CD14-positive monocyte (primary cell): ENCODE results near the gene EFHC1. TPM values are rescaled to one million over a fixed set of nuclear protein-coding genes. Genes with fewer than 3 reads are reported as not detected.

ENCODE experiments used
- DNase-seq, 3 donors: peaks; one replicate each; pipeline ENCODE4 v3.0.0-alpha.2; 2011 to 2022
- H2AFZ ChIP-seq: 2 replicates; pipeline ENCODE4 v1.6.0; 2012; ENCODE audit warnings: mild to moderate bottlenecking, low read depth, low read length, inconsistent platforms; ENCODE audit not compliant: insufficient read depth, poor library complexity, severe bottlenecking
- H3K27ac ChIP-seq, 2 donors: 1 replicate in 1 of 2; 2 replicates in 1 of 2; pipeline ENCODE4 v1.5.1; 2012 to 2013; ENCODE audit warnings: low read length in 2 of 2, control low read depth in 1 of 2, inconsistent platforms in 1 of 2, low read depth in 1 of 2, mild to moderate bottlenecking in 1 of 2
- H3K27me3 ChIP-seq, 2 donors: one replicate each; pipeline versions ENCODE4 v1.6.0 to v1.6.1; 2011 to 2013; ENCODE audit warnings: low read length in 2 of 2; ENCODE audit not compliant: control insufficient read depth in 2 of 2, insufficient read depth in 2 of 2
- H3K36me3 ChIP-seq, 2 donors: replicated peaks in 1 of 2; 1 replicate in 1 of 2; 2 replicates in 1 of 2; pipeline versions ENCODE4 v1.5.1 to v1.6.1; 2012 to 2013; ENCODE audit warnings: low read length in 2 of 2, control low read depth in 1 of 2, inconsistent platforms in 1 of 2, mild to moderate bottlenecking in 1 of 2; ENCODE audit not compliant: insufficient read depth in 2 of 2, control insufficient read depth in 1 of 2
- H3K4me1 ChIP-seq, 2 donors: 1 replicate in 1 of 2; 2 replicates in 1 of 2; pipeline versions ENCODE4 v1.5.1 to v1.6.1; 2012 to 2013; ENCODE audit warnings: low read length in 2 of 2, control low read depth in 1 of 2, inconsistent platforms in 1 of 2, mild to moderate bottlenecking in 1 of 2, moderate library complexity in 1 of 2; ENCODE audit not compliant: insufficient read depth in 2 of 2, control insufficient read depth in 1 of 2
- H3K4me2 ChIP-seq: replicated peaks from 2 replicates; pipeline ENCODE3; 2012; ENCODE audit warnings: low read length, moderate library complexity, mild to moderate bottlenecking; ENCODE audit not compliant: poor library complexity, severe bottlenecking; ENCODE audit errors: extremely low read depth
- H3K4me3 ChIP-seq, 3 experiments: fragments of 200-600 bp in 1 of 3; sonication (generic) in 1 of 3; replicated peaks in 1 of 3; 1 replicate in 2 of 3; 2 replicates in 1 of 3; pipeline ENCODE4 v1.5.1; 2011 to 2013; ENCODE audit warnings: low read length in 3 of 3, mild to moderate bottlenecking in 3 of 3, control low read depth in 2 of 3, low read depth in 2 of 3, inconsistent platforms in 1 of 3, moderate library complexity in 1 of 3
- H3K79me2 ChIP-seq: 2 replicates; pipeline ENCODE4 v1.6.0; 2012; ENCODE audit warnings: mild to moderate bottlenecking, control low read depth, inconsistent platforms, low read length, moderate library complexity; ENCODE audit not compliant: insufficient read depth
- H3K9ac ChIP-seq: 2 replicates; pipeline ENCODE4 v1.6.0; 2017; ENCODE audit warnings: low read length, mild to moderate bottlenecking; ENCODE audit not compliant: insufficient read depth, poor library complexity, severe bottlenecking
- H3K9me3 ChIP-seq, 2 donors: replicated peaks in 1 of 2; 1 replicate in 1 of 2; 2 replicates in 1 of 2; pipeline versions ENCODE4 v1.5.1 to v1.6.1; 2012 to 2013; ENCODE audit warnings: low read length in 2 of 2, control low read depth in 1 of 2; ENCODE audit not compliant: control insufficient read depth in 1 of 2, insufficient read depth in 1 of 2
- H4K20me1 ChIP-seq: 2 replicates; pipeline ENCODE4 v1.6.0; 2012; ENCODE audit warnings: mild to moderate bottlenecking, low read length, control low read depth, moderate library complexity; ENCODE audit not compliant: insufficient read depth
- H3K27ac Mint-ChIP-seq, 7 donors: one replicate each; pipeline ENCODE4 v1.8.0; 2020; ENCODE audit warnings: mild to moderate bottlenecking in 7 of 7, mixed read lengths in 7 of 7, moderate library complexity in 6 of 7, inconsistent platforms in 2 of 7
- H3K27me3 Mint-ChIP-seq, 3 donors: one replicate each; pipeline ENCODE4 v1.8.0; 2021 to 2022; ENCODE audit warnings: low read depth in 3 of 3, mild to moderate bottlenecking in 3 of 3, mixed read lengths in 3 of 3, moderate library complexity in 3 of 3, inconsistent platforms in 1 of 3
- H3K36me3 Mint-ChIP-seq, 2 donors: one replicate each; pipeline ENCODE4 v1.8.0; 2020; ENCODE audit warnings: mixed read lengths in 2 of 2, inconsistent platforms in 1 of 2, mild to moderate bottlenecking in 1 of 2
- H3K4me1 Mint-ChIP-seq: one replicate; pipeline ENCODE4 v1.8.0; 2020; ENCODE audit warnings: mild to moderate bottlenecking, mixed read lengths
- H3K4me3 Mint-ChIP-seq, 2 donors: one replicate each; pipeline ENCODE4 v1.8.0; 2020; ENCODE audit warnings: mild to moderate bottlenecking in 2 of 2, mixed read lengths in 2 of 2, moderate library complexity in 1 of 2
- H3K9me3 Mint-ChIP-seq, 7 donors: one replicate each; pipeline ENCODE4 v1.8.0; 2020 to 2022; ENCODE audit warnings: mixed read lengths in 7 of 7, mild to moderate bottlenecking in 6 of 7, moderate library complexity in 6 of 7, inconsistent platforms in 2 of 7
- WGBS: methylation state at CpG from one replicate; pipeline ENCODE4 v1.1.5; 2013; ENCODE audit warnings: missing lambda C conversion rate; ENCODE audit not compliant: insufficient coverage; 5-methylcytosine and 5-hydroxymethylcytosine counted together
- intact Hi-C, 2 donors: fragments of 100-400 bp; cut with micrococcal nuclease; formaldehyde crosslinking; loops; one replicate each; pipeline versions ENCODE4 v1.15.0 to v1.15.1; 2023
- polyA plus RNA-seq, 3 donors: library from polyadenylated mRNA; depleted of rRNA in 1 of 3; unstranded in 2 of 3; stranded (reverse) in 1 of 3; fragments of 300-500 nt in 2 of 3; fragments of >200 nt in 1 of 3; fragmentation: Illumina TruSeq in 2 of 3; gene quantifications; 1 replicate in 2 of 3; 2 replicates in 1 of 3; pipeline ENCODE4 v1.2.3, GENCODE V29; 2012 to 2021
- TF ChIP-seq, protein P1 (sequence below): fragments of 200-600 bp; IDR thresholded peaks from one replicate; pipeline ENCODE4 v1.8.0; 2022; ENCODE audit warnings: antibody characterized with exemption, mild to moderate bottlenecking

Gene EFHC1
- polyA plus RNA-seq, 3 donors, result 0.30 to 13.5 (median 2.3) TPM

GRCh38 chr6:52513896-52514295 lies 93.8 kb downstream of the EFHC1 start:
- no peak overlapping the region for H3K4me2 ChIP-seq
- intact Hi-C loops, result no loop called here
- peaks cover 0 to 5% (median 2%) of the 10 kb centered on the region in 3 donors for H3K27me3 Mint-ChIP-seq
- H3K79me2 ChIP-seq, result peaks cover 3% of the 10 kb centered on the region
- H3K4me1 Mint-ChIP-seq, result peaks cover 19% of the 10 kb centered on the region
- peaks cover 77 to 100% of the 10 kb centered on the region in 2 donors for H3K36me3 ChIP-seq
- peak overlapping the region in 2 of 7 donors; percentile 2 to 70 for H3K27ac Mint-ChIP-seq
- no CpG with 5 or more reads among the region's 4 CpGs for WGBS
- TF ChIP-seq, protein P1, sequence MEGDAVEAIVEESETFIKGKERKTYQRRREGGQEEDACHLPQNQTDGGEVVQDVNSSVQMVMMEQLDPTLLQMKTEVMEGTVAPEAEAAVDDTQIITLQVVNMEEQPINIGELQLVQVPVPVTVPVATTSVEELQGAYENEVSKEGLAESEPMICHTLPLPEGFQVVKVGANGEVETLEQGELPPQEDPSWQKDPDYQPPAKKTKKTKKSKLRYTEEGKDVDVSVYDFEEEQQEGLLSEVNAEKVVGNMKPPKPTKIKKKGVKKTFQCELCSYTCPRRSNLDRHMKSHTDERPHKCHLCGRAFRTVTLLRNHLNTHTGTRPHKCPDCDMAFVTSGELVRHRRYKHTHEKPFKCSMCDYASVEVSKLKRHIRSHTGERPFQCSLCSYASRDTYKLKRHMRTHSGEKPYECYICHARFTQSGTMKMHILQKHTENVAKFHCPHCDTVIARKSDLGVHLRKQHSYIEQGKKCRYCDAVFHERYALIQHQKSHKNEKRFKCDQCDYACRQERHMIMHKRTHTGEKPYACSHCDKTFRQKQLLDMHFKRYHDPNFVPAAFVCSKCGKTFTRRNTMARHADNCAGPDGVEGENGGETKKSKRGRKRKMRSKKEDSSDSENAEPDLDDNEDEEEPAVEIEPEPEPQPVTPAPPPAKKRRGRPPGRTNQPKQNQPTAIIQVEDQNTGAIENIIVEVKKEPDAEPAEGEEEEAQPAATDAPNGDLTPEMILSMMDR, result no peak
- H3K36me3 Mint-ChIP-seq, result peaks cover 83 to 91% of the 10 kb centered on the region in 2 donors
- no peaks in the 10 kb centered on the region for H3K9me3 ChIP-seq
- no peaks in the 10 kb centered on the region for H3K27me3 ChIP-seq
- H2AFZ ChIP-seq, result no peak overlapping the region
- DNase-seq, result no peak
- no peak overlapping the region for H3K4me3 ChIP-seq
- H3K4me1 ChIP-seq, result no peaks in the 10 kb centered on the region
- no peak overlapping the region for H3K27ac ChIP-seq
- H3K4me3 Mint-ChIP-seq, result no peak overlapping the region
- no peak overlapping the region for H3K9ac ChIP-seq
- peaks cover 10% of the 10 kb centered on the region for H4K20me1 ChIP-seq
- H3K9me3 Mint-ChIP-seq, result no peaks in the 10 kb centered on the region

DNA sequence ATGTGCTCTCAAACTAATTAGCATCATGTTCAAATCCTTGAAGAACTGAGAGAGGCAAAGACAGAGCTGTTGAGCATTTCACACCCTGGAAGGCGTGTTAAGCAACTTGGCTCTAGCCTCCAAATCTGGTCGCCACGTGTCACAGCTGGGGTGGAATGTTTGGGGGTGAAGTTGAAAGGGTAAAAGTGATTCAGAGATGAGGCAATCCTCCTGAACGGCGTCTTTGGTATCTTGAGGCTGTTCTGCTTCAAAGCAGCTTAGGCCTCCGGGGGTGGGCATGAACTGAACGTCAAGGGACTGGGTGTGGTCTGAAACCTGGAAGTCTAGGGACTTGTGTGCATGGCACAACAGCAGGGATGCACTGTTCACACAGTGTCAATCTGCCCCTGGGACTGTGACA lies 94.4 kb downstream of the EFHC1 start:
- Histone ChIP-seq H3K4me1 (no peaks in the 10 kb centered on the region), H3K9me3 (no peaks in the 10 kb centered on the region), H3K27me3 (no peaks in the 10 kb centered on the region), H3K9ac (no peak overlapping the region), H2AFZ (no peak overlapping the region), H3K36me3 (peaks cover 71 to 100% of the 10 kb centered on the region in 2 donors), H3K79me2 (peaks cover 3% of the 10 kb centered on the region), H3K27ac (peak overlapping the region in 1 of 2 donors; percentile 34), H3K4me2 (no peak overlapping the region), H4K20me1 (peaks cover 10% of the 10 kb centered on the region), H3K4me3 (no peak overlapping the region)
- Mint-ChIP-seq H3K4me3 (no peak overlapping the region), H3K9me3 (no peaks in the 10 kb centered on the region), H3K27me3 (peaks cover 0 to 5% (median 2%) of the 10 kb centered on the region in 3 donors), H3K4me1 (peaks cover 19% of the 10 kb centered on the region), H3K27ac (peak overlapping the region in 3 of 7 donors; percentile 2 to 61 (median 19)), H3K36me3 (peaks cover 83 to 91% of the 10 kb centered on the region in 2 donors)
- TF ChIP-seq, protein P1, result no peak
- intact Hi-C loops, result no loop called here
- WGBS, result 42% methylated on average over 6 of the region's 7 CpGs
- DNase-seq, result peak in 1 of 3 donors; percentile 13
